22Rv1 (cell line): ENCODE data around the gene GID8.

ENCODE experiments used
- CTCF ChIP-seq: fragments of 450-650 bp; IDR thresholded peaks from 2 replicates; pipeline ENCODE4 v1.5.1; 2017; ENCODE audit warnings: mild to moderate bottlenecking
- ZFX ChIP-seq: fragments of 450-650 bp; IDR thresholded peaks from 2 replicates; pipeline ENCODE4 v1.6.1; 2017; ENCODE audit warnings: antibody characterized with exemption, borderline replicate concordance

- TF ChIP-seq CTCF (no peak), ZFX (no peak)
Observed at GRCh38 chr20:62901891-62902290, 36.1 kb upstream of the GID8 start.
